B cell (primary cell): Measurements from ENCODE around the gene SON. TPM values are rescaled to one million over a fixed set of nuclear protein-coding genes. Genes with fewer than 3 reads are reported as not detected.

ENCODE experiments used
- ATAC-seq: fragments of 200-7000 bp; cut with Tn5 transposase; one replicate; pipeline ENCODE4 v1.10.0; 2021; ENCODE audit warnings: low read depth, mild to moderate bottlenecking, moderate number of reproducible peaks, moderate library complexity
- CTCF ChIA-PET: fragments of 350-600 bp; sonication (Branson Sonifier 250); formaldehyde crosslinking; loops from one replicate; lab custom pipeline; 2021; ENCODE audit warnings: antibody characterized with exemption, inconsistent platforms; lab: Charles Lee
- POLR2A ChIA-PET: fragments of 350-600 bp; sonication (Branson Sonifier 250); formaldehyde crosslinking; loops from one replicate; lab custom pipeline; 2021; ENCODE audit warnings: antibody characterized with exemption; lab: Charles Lee
- DNase-seq: peaks from one replicate; pipeline ENCODE4 v3.0.0; 2013
- H2AFZ ChIP-seq: 2 replicates; pipeline ENCODE4 v1.6.1; 2012; ENCODE audit warnings: mild to moderate bottlenecking, low read depth, low read length; ENCODE audit not compliant: insufficient read depth, poor library complexity, severe bottlenecking
- H3K27ac ChIP-seq, 2 donors: 1 replicate in 1 of 2; 2 replicates in 1 of 2; pipeline ENCODE4 v1.5.1; 2012 to 2013; ENCODE audit warnings: low read length in 2 of 2, mild to moderate bottlenecking in 2 of 2, moderate library complexity in 1 of 2
- H3K27me3 ChIP-seq, 4 experiments: fragments of 200-600 bp in 1 of 4; sonication (generic) in 1 of 4; replicated peaks in 1 of 4; 1 replicate in 2 of 4; 2 replicates in 2 of 4; pipeline versions ENCODE4 v1.6.1 to v1.7.0; 2013 to 2016; ENCODE audit warnings: low read length in 3 of 4, mild to moderate bottlenecking in 2 of 4, mixed read lengths in 1 of 4, moderate library complexity in 1 of 4; ENCODE audit not compliant: insufficient read depth in 4 of 4, control insufficient read depth in 3 of 4; ENCODE audit errors: control extremely low read depth in 1 of 4
- H3K36me3 ChIP-seq, 2 experiments: replicated peaks in 1 of 2; 1 replicate in 1 of 2; 2 replicates in 1 of 2; pipeline versions ENCODE4 v1.6.1 to v1.7.1; 2013; ENCODE audit warnings: low read length in 1 of 2; ENCODE audit not compliant: insufficient read depth in 2 of 2, control insufficient read depth in 1 of 2; ENCODE audit errors: control extremely low read depth in 1 of 2, extremely low read depth in 1 of 2
- H3K4me1 ChIP-seq, 2 donors: fragments of 200-600 bp in 1 of 2; sonication (generic) in 1 of 2; 1 replicate in 1 of 2; 2 replicates in 1 of 2; pipeline versions ENCODE4 v1.5.1 to v1.6.1; 2013 to 2017; ENCODE audit warnings: low read length in 2 of 2; ENCODE audit not compliant: control insufficient read depth in 2 of 2, insufficient read depth in 2 of 2
- H3K4me2 ChIP-seq: replicated peaks from 2 replicates; pipeline ENCODE3; 2012; ENCODE audit warnings: mild to moderate bottlenecking, low read depth, low read length; ENCODE audit not compliant: poor library complexity, severe bottlenecking
- H3K4me3 ChIP-seq, 5 experiments: fragments of 200-600 bp in 1 of 5; sonication (generic) in 1 of 5; 1 replicate in 3 of 5; 2 replicates in 2 of 5; pipeline versions ENCODE4 v1.5.1 to v1.7.0; 2011 to 2016; ENCODE audit warnings: low read length in 4 of 5, mild to moderate bottlenecking in 4 of 5, low read depth in 2 of 5, control low read depth in 1 of 5, moderate library complexity in 1 of 5; ENCODE audit not compliant: insufficient read depth in 1 of 5; ENCODE audit errors: control extremely low read depth in 1 of 5, extremely low read depth in 1 of 5
- H3K79me2 ChIP-seq: fragments of 200-600 bp; sonication (generic); one replicate; pipeline ENCODE4 v1.6.0; 2016; ENCODE audit warnings: low read length; ENCODE audit not compliant: control insufficient read depth, insufficient read depth
- H3K9ac ChIP-seq: fragments of 200-600 bp; sonication (generic); 2 replicates; pipeline ENCODE4 v1.6.1; 2017; ENCODE audit warnings: mild to moderate bottlenecking, low read length, moderate library complexity
- H3K9me3 ChIP-seq, 3 donors: one replicate each; pipeline versions ENCODE4 v1.6.1 to v1.7.1; 2013; ENCODE audit warnings: low read length in 2 of 3; ENCODE audit not compliant: control insufficient read depth in 2 of 3, insufficient read depth in 1 of 3; ENCODE audit errors: control extremely low read depth in 1 of 3
- H4K20me1 ChIP-seq: 2 replicates; pipeline ENCODE4 v1.6.0; 2012; ENCODE audit warnings: mild to moderate bottlenecking, low read length; ENCODE audit not compliant: insufficient read depth, control insufficient read depth, poor library complexity, severe bottlenecking
- H3K27ac Mint-ChIP-seq: one replicate; pipeline ENCODE4 v1.8.0; 2021; ENCODE audit warnings: mixed read lengths
- H3K27me3 Mint-ChIP-seq: one replicate; pipeline ENCODE4 v1.8.0; 2021; ENCODE audit warnings: mixed read lengths
- H3K4me1 Mint-ChIP-seq: one replicate; pipeline ENCODE4 v1.8.0; 2021; ENCODE audit warnings: mixed read lengths
- H3K4me3 Mint-ChIP-seq: one replicate; pipeline ENCODE4 v1.8.0; 2021; ENCODE audit warnings: mixed read lengths
- H3K9me3 Mint-ChIP-seq: one replicate; pipeline ENCODE4 v1.8.0; 2022; ENCODE audit warnings: mixed read lengths; ENCODE audit not compliant: insufficient read depth
- EZH2 ChIP-seq: IDR thresholded peaks from 2 replicates; pipeline ENCODE4 v1.6.1; 2012; ENCODE audit warnings: borderline replicate concordance, low read depth, mild to moderate bottlenecking, moderate library complexity, low read length; ENCODE audit not compliant: insufficient read depth, poor library complexity, severe bottlenecking
- WGBS: methylation state at CpG from one replicate; pipeline ENCODE4 v1.1.5; 2013; ENCODE audit warnings: missing lambda C conversion rate; ENCODE audit not compliant: insufficient coverage; 5-methylcytosine and 5-hydroxymethylcytosine counted together
- intact Hi-C: fragments of 100-400 bp; cut with micrococcal nuclease; formaldehyde crosslinking; loops from one replicate; pipeline ENCODE4 v1.10.0; 2022
- polyA plus RNA-seq: library from polyadenylated mRNA; depleted of rRNA; stranded (reverse); fragments of >200 nt; gene quantifications from 2 replicates; pipeline ENCODE4 v1.2.3, GENCODE V29; 2012
- total RNA-seq, 2 donors: library from RNA; stranded (reverse); fragments of 120-200 nt in 1 of 2; gene quantifications; 1 replicate in 1 of 2; 2 replicates in 1 of 2; pipeline versions ENCODE4 v1.2.3 to v1.2.4, GENCODE V29; 2013 to 2022
- TF ChIP-seq, protein P1 (sequence below): fragments of 200-600 bp; IDR thresholded peaks from one replicate; pipeline ENCODE4 v1.8.0; 2022; ENCODE audit warnings: antibody characterized with exemption, mild to moderate bottlenecking

SON gene
- total and polyA plus RNA-seq, 2 donors (not counting 1 experiment from before 2014, with no cell fraction given): 92.0 to 463 TPM

DNA sequence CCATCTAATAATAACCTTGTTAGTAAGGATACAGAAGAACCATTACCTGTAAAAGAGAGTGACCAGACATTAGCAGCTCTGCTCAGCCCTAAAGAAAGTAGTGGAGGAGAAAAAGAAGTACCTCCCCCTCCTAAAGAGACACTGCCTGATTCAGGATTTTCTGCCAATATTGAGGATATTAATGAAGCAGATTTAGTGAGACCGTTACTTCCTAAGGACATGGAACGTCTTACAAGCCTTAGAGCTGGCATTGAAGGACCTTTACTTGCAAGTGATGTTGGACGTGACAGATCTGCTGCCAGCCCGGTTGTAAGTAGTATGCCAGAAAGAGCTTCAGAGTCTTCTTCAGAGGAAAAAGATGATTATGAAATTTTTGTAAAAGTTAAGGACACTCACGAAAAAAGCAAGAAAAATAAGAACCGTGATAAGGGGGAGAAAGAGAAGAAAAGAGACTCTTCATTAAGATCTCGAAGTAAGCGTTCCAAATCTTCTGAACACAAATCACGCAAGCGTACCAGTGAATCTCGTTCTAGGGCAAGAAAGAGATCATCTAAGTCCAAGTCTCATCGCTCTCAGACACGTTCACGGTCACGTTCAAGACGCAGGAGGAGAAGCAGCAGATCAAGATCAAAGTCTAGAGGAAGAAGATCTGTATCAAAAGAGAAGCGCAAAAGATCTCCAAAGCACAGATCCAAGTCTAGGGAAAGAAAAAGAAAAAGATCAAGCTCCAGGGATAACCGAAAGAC is 11.6 kb downstream of the SON start:
- Mint-ChIP-seq H3K4me1 (peaks cover 27% of the 10 kb centered on the region), H3K9me3 (peaks cover 4% of the 10 kb centered on the region), H3K27ac (no peak overlapping the region), H3K4me3 (no peak overlapping the region), H3K27me3 (no peaks in the 10 kb centered on the region)
- Histone ChIP-seq H3K79me2 (peaks cover 100% of the 10 kb centered on the region), H3K36me3 (peaks cover 40 to 95% of the 10 kb centered on the region in 2 experiments), H3K4me1 (peaks cover 0 to 6% of the 10 kb centered on the region in 2 donors), H3K27ac (no peak overlapping the region), H4K20me1 (peaks cover 96% of the 10 kb centered on the region), H3K4me2 (no peak overlapping the region), H3K4me3 (no peak overlapping the region), H3K9me3 (no peaks in the 10 kb centered on the region), H3K27me3 (no peaks in the 10 kb centered on the region), H2AFZ (no peak overlapping the region), H3K9ac (no peak overlapping the region)
- intact Hi-C loops: no loop called here
- POLR2A ChIA-PET: no interaction called here
- ATAC-seq (no peak), DNase-seq (no peak)
- CTCF ChIA-PET: no interaction called here
- TF ChIP-seq, protein P1, sequence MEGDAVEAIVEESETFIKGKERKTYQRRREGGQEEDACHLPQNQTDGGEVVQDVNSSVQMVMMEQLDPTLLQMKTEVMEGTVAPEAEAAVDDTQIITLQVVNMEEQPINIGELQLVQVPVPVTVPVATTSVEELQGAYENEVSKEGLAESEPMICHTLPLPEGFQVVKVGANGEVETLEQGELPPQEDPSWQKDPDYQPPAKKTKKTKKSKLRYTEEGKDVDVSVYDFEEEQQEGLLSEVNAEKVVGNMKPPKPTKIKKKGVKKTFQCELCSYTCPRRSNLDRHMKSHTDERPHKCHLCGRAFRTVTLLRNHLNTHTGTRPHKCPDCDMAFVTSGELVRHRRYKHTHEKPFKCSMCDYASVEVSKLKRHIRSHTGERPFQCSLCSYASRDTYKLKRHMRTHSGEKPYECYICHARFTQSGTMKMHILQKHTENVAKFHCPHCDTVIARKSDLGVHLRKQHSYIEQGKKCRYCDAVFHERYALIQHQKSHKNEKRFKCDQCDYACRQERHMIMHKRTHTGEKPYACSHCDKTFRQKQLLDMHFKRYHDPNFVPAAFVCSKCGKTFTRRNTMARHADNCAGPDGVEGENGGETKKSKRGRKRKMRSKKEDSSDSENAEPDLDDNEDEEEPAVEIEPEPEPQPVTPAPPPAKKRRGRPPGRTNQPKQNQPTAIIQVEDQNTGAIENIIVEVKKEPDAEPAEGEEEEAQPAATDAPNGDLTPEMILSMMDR: no peak
- TF ChIP-seq EZH2: no peak
- over 99% methylated on average over 16 of the region's 18 CpGs for WGBS

DNA sequence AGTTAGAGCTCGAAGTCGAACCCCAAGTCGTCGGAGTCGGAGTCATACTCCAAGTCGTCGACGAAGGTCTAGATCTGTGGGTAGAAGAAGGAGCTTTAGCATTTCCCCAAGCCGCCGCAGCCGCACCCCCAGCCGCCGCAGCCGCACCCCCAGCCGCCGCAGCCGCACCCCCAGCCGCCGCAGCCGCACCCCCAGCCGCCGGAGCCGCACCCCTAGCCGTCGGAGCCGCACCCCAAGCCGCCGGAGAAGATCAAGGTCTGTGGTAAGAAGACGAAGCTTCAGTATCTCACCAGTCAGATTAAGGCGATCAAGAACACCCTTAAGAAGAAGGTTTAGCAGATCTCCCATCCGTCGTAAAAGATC is 12.1 kb downstream of the SON start:
- no peak overlapping the region for H3K4me3 Mint-ChIP-seq
- POLR2A ChIA-PET: no interaction called here

More for the DNA sequence above, 12.1 kb downstream of the SON start:
- H3K27ac ChIP-seq: no peak overlapping the region
- Mint-ChIP-seq H3K27ac (no peak overlapping the region), H3K9me3 (peaks cover 4% of the 10 kb centered on the region), H3K27me3 (no peaks in the 10 kb centered on the region), H3K4me1 (peaks cover 25% of the 10 kb centered on the region)
- TF ChIP-seq EZH2: no peak
- TF ChIP-seq, protein P1: no peak
- peaks cover 44 to 95% of the 10 kb centered on the region in 2 experiments for H3K36me3 ChIP-seq
- CTCF ChIA-PET: interaction anchor here (1.6 kb wide), 1 partner anchor 358 kb away, joined by 3 read pairs; no protein-coding TSS in a partner anchor
- ATAC-seq: no peak
- DNase-seq: no peak
- H3K4me2 ChIP-seq: no peak overlapping the region
- H3K4me3 ChIP-seq: no peak overlapping the region
- H3K4me1 ChIP-seq: peaks cover 0 to 6% of the 10 kb centered on the region in 2 donors
- H3K27me3 ChIP-seq: no peaks in the 10 kb centered on the region
- peaks cover 100% of the 10 kb centered on the region for H3K79me2 ChIP-seq
- no peak overlapping the region for H2AFZ ChIP-seq
- peaks cover 96% of the 10 kb centered on the region for H4K20me1 ChIP-seq
- no peak overlapping the region for H3K9ac ChIP-seq
- no peaks in the 10 kb centered on the region for H3K9me3 ChIP-seq
- over 99% methylated on average over 30 of the region's 32 CpGs for WGBS
- intact Hi-C loops: no loop called here
